ES-I3 (cell line): ENCODE results near the gene CPXM1.
"Not testable (repeated sequence)": the region's sequence is repeated elsewhere in the genome, so short reads cannot be mapped to it uniquely, and the experiment has no call there.

ENCODE experiments used
- H3K36me3 ChIP-seq: 2 replicates; pipeline ENCODE4 v1.6.1; 2013; ENCODE audit warnings: mild to moderate bottlenecking, low read length, control low read depth, moderate library complexity; ENCODE audit not compliant: insufficient read depth
- H3K4me1 ChIP-seq: 2 replicates; pipeline ENCODE4 v1.6.1; 2013; ENCODE audit warnings: mild to moderate bottlenecking, control low read depth, low read length; ENCODE audit not compliant: insufficient read depth
- H3K9ac ChIP-seq: 2 replicates; pipeline ENCODE4 v1.6.1; 2013; ENCODE audit warnings: low read depth, mild to moderate bottlenecking, low read length, moderate library complexity
- H3K9me3 ChIP-seq: 2 replicates; pipeline ENCODE4 v1.6.1; 2013; ENCODE audit warnings: mild to moderate bottlenecking, low read length, moderate library complexity; ENCODE audit not compliant: control insufficient read depth, insufficient read depth

The CPXM1 gene

DNA sequence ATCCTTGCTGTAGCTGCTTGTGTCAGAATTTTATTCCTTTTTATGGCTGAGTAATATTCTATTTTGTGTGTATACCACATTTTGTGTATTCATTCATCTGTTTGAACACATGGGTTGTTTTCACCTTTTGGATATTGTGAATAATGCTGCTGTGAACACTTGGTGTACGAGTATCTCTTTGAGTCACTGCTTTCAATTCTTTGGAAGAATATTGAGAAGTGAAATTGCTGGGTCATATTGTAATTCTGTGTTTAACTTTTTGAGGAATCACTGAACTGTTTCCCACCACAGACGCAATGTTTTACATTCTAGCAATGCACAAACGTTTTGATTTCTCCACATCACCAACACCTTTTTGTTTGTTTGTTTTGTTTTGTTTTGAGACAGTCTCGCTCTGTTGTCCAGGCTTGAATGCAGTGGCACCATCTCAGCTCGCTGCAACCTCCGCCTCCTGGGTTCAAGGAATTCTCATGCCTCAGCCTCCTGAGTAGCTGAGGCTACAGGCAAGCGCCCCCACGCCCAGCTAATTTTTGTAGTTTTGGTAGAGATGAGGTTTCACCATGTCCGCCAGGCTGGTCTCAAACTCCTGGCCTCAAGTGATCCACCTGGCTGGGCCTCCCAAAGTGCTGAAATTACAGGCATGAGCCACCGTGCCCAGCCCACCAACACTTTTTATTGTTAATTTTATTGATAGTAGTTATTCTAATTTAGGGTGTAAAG lies 21.7 kb downstream of the CPXM1 start:
- Histone ChIP-seq H3K4me1 (no peaks in the 10 kb centered on the region), H3K9ac (no peak overlapping the region), H3K36me3 (no peaks in the 10 kb centered on the region), H3K9me3 (no peaks in the 10 kb centered on the region)

DNA sequence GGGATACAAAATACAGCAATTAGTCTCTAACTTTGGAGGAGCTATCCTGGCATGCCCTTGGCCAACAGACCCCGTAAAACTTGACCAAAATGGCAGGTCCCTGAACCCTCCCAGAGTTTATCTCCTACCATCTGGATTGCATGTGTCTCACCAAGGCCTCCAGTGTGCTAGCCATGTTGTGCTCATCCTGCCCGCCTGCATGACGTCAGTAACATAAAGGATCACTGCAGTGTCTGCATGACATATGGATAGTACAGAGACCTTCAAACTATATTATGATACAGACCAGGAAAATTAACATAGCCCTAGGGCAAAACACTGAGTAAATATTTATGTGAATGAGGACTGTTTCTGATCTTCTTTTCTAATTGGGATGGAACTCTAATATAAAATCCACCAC lies 25.3 kb downstream of the CPXM1 start:
- Histone ChIP-seq H3K4me1 (no peaks in the 10 kb centered on the region), H3K36me3 (no peaks in the 10 kb centered on the region), H3K9ac (no peak overlapping the region), H3K9me3 (no peaks in the 10 kb centered on the region)

DNA sequence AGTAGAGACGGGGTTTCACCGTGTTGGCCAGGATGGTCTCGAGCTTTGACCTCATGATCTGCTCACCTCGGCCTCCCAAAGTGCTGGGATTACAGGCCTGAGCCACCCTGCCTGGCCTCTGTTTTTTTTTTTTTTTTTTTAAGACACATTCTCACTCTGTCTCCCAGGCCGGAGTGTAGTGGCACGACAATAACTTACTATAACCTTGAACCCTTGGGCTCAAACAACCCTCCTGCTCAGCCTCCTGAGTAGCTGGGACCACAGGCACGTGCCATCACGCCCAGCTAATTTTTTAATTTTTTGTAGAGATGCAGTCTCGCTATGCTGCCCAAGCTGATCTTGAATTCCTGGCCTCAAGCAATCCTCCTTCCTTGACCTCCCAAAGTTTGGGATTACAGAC lies 26.6 kb downstream of the CPXM1 start:
- no peaks in the 10 kb centered on the region for H3K36me3 ChIP-seq
- no peak overlapping the region for H3K9ac ChIP-seq
- H3K4me1 ChIP-seq: no peaks in the 10 kb centered on the region
- H3K9me3 ChIP-seq: no peaks in the 10 kb centered on the region

DNA sequence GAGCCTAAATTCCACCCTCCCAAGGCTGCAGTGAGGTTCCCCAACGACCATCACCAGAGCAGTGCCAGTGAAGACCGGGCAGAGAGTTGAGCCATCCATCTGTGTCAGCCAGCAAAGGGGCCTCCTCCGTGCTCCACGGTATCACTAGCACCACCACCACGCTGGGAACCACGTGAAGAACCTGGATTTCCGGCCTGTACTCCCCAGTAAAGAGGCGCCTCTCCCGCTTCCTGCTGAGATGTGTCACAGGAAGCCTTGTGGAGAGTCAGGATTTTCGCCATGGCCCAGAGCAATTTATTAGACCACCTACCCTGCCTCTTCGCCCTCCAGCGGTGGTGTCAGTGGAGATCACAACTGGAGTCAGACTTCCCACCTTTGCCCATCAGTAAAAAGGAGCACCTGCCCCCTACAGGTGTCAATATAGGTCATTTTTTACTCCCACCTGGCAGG lies 28.8 kb downstream of the CPXM1 start:
- H3K36me3 ChIP-seq: no peaks in the 10 kb centered on the region
- no peaks in the 10 kb centered on the region for H3K4me1 ChIP-seq
- no peaks in the 10 kb centered on the region for H3K9me3 ChIP-seq
- H3K9ac ChIP-seq: no peak overlapping the region

DNA sequence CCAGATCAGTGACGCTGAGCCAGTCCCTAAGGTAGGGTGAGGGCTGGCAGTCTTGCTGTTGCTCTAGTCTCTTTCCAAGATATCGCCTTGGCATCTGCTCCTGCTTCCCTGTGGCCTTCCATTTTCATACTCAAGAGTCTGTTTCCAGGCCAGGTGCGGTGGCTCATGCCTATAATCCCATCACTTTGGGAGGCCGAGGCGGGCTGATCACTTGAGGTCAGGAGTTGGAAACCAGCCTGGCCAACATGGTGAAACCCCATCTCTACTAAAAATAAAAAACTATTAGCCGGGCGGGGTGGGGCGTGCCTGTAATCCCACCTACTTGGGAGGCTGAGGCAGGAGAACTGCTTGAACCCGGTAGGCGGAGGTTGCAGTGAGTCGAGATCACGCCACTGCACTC lies 30.3 kb downstream of the CPXM1 start:
- not testable (repeated sequence) for H3K9me3 ChIP-seq, H3K4me1 ChIP-seq, H3K36me3 ChIP-seq, H3K9ac ChIP-seq

DNA sequence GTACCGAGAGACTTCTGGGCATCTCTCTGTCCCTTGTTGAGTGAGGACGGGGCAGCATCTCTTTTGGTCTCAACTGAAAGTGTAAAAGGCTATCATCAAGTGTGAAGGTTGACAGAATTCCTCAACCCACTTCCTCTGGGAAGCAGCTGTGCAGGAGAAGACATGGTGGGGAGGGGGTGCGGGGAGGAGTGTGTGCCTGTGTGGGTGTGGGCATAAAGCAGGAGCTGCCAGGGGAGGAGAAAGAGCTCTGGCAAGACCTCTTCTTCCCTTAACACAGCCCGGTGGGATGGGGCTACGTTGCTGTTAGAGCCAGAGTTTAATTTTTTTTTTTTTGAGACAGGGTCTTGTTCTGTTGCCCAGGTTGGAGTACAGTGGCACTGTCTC lies 31.8 kb downstream of the CPXM1 start:
- H3K9ac ChIP-seq: no peak overlapping the region
- H3K9me3 ChIP-seq: no peaks in the 10 kb centered on the region
- no peaks in the 10 kb centered on the region for H3K4me1 ChIP-seq
- H3K36me3 ChIP-seq: no peaks in the 10 kb centered on the region

DNA sequence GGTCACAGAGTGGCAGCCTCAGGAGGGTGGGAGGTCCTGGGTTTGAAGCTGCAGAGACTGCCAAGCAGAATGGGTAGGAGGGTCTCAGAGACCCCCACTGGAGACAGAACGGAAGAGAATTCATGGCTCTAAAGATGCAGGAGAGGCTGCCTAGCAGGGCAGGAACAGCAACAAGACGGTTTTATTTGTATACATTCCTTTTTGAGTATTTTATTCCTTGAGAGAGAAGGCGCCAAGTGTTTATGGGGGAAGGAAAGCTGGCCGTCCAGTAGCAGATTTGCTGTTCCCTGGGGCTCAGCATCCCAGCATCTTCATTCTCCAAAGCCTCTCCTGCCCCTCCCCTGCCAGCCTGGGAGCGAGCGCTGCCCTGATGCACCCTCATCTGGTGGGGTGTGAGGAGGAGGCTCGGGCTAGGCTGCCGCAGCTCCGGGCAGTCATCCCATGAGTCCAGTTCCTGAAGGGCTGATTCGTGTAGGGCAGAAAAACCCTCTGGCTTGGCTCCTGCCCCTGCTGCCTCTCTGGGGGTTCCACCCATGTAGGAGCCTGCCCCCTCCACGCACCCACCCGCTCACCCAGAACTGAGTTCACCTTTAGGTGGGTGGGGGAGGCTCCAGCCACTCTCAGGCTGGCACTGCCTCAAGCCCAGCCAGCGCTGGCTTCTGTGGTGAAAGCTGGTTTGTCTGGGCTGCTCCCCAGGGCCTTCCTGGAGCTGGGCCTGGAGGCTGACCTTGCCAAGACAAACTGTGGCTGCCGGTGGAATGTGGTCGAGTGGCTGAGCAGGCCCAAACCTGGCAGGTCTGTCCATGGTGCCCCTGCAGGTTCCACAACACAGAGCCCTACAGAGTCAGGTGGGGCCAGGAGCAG lies 32.4 kb downstream of the CPXM1 start:
- no peaks in the 10 kb centered on the region for H3K36me3 ChIP-seq
- no peak overlapping the region for H3K9ac ChIP-seq
- H3K9me3 ChIP-seq: no peaks in the 10 kb centered on the region
- no peaks in the 10 kb centered on the region for H3K4me1 ChIP-seq

DNA sequence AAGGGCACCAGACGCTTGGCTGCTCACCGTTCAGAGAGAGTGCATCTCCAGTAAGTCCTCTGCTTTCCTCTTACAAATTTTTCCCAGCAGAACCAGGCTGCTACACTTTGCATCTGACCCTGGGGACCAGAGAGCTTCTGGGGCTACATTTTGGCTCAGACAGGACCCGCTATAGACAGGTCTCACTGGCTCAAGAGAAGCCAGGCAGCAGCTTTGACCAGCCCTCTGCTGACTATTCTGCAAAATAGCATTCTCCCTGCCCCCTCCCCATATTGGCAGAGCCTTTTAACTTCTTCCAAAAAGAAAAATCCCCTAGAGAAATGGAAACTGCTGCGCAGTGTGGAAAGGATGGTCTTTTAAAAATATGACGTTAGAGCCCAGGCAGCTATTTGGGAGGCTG lies 37.2 kb downstream of the CPXM1 start:
- Histone ChIP-seq H3K4me1 (peaks cover 7% of the 10 kb centered on the region), H3K9me3 (no peaks in the 10 kb centered on the region), H3K36me3 (no peaks in the 10 kb centered on the region), H3K9ac (no peak overlapping the region)

DNA sequence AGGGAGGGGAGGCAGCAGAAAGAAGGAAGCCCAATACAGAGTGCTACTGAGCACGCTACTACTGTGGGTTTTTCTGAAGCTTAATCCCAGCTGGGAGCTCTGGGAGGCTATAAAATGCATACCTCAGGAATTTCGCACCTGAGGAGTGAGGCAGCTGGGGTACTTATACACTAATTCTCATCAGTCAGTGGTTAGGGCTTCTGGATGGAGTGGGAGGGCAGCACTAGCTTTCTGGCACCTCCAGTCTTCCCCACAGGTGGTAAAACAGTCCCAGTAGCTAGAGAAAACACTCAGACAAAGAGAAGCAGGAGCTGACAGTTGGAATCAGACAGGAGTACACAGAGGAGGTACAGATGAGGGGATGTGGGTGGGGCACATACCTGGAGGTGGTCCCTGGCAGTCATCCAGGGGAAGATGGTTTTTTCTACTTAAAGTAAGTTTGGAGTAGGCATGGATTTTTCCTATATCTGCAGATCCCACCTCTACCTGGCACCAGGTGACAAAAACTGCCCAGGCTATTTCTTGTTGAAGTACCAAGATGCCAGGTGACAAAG lies 37.8 kb downstream of the CPXM1 start:
- Histone ChIP-seq H3K9ac (no peak overlapping the region), H3K4me1 (peaks cover 7% of the 10 kb centered on the region), H3K9me3 (no peaks in the 10 kb centered on the region), H3K36me3 (no peaks in the 10 kb centered on the region)

DNA sequence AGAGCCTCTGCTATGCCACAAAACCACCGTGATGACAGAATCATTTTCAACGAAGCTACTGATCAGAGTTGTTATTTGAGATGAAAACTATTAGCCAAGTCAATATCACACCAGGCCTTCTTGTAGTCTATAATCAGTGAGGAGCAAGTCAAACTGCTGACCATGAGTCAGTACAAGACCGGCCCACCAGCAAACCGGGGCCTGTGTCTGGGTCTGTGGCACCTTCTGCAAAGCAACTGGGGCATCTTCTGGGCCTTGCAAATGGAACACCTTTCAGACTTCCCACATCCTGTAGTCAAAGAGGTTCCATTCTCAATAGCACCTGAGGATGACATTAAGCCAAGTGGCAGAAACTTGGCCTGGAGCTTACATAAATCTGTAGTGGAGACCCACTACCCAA lies 38.5 kb downstream of the CPXM1 start:
- Histone ChIP-seq H3K9me3 (no peaks in the 10 kb centered on the region), H3K4me1 (peaks cover 7% of the 10 kb centered on the region), H3K9ac (no peak overlapping the region), H3K36me3 (no peaks in the 10 kb centered on the region)

DNA sequence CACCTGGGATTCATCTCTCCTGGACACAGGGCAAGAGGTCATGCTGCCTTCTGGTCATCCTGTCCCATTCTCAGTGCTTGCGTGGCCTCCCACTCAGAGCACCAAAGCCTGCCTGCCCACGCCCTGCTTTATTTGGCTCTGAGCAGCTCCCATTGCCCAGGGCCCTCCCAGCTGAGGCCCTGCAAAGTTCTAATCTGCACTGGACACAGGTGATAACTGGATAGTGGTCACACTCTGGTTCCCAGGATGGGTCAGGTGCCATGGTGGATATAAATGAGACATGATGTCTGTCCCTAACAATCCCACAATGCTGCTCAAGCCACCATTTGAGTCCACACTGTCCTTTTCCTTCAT lies 39.5 kb downstream of the CPXM1 start:
- Histone ChIP-seq H3K36me3 (no peaks in the 10 kb centered on the region), H3K9me3 (no peaks in the 10 kb centered on the region), H3K9ac (no peak overlapping the region), H3K4me1 (peaks cover 7% of the 10 kb centered on the region)

DNA sequence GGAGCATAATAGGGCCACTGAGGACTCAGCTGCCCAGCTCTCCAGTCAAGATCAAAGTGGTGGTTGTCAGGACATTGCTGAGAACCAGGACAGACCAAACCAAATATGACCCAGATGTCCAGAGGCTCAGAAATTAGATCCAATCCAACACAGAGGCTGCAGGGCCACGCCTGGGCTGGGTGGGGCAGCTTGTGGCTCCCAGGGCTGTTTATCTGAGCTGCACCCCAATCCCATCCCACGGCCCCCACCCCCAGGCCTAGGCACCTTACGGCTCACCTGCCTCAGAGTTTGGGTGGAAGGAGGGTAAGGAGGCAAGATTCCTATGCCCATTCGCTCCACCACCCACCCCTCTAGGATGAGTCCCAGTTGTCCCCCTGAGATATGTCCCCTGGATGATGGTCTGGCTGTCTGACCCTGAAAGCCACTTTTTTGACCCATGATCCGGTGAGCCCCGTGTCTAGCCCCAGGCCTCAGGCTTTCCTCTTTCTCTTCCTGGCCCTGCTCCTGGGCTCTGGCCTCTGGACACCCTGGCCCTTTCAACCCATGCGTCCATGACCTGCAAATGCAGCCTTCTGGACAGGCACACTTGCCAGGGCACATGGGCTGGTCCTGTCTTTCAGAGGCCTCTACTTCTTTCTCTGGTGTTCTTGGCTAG lies 40.0 kb downstream of the CPXM1 start:
- no peaks in the 10 kb centered on the region for H3K9me3 ChIP-seq
- H3K9ac ChIP-seq: no peak overlapping the region
- H3K36me3 ChIP-seq: no peaks in the 10 kb centered on the region
- peaks cover 7% of the 10 kb centered on the region for H3K4me1 ChIP-seq

DNA sequence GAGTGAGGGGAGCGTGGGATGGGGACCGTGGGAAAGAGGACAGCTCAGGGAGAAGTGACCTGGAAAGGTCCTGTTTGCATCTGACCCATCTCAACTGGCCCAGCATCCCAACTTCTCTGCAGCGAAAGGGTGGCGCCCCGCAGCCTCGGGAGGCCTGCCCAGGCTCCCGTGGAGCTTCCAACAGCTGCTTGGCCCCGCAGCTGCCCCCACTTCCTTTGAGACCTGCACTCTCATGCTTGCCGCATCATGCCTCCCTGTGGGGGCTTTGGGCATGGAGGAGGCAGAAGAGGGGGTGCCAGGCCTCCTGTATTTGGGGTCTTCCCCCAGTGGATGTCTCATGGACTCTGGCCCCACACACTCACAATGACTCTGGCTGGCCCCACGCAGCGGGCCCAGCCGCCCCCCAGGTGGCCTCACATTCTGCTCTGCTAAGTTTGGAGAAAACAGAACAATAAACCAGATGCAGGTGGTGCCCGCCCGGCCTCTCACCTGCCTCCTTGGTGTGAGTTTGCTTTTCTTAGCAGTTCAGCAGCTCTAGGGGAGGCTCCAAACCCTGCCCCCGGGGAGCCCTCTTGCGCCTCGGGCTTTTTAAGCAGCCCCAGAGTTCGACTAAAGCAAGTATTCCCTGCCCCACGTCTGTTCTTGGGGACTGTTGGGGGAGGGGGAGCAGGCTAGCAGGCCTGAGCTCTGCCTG lies 40.7 kb downstream of the CPXM1 start:
- Histone ChIP-seq H3K36me3 (no peaks in the 10 kb centered on the region), H3K4me1 (peaks cover 7% of the 10 kb centered on the region), H3K9ac (no peak overlapping the region), H3K9me3 (no peaks in the 10 kb centered on the region)

DNA sequence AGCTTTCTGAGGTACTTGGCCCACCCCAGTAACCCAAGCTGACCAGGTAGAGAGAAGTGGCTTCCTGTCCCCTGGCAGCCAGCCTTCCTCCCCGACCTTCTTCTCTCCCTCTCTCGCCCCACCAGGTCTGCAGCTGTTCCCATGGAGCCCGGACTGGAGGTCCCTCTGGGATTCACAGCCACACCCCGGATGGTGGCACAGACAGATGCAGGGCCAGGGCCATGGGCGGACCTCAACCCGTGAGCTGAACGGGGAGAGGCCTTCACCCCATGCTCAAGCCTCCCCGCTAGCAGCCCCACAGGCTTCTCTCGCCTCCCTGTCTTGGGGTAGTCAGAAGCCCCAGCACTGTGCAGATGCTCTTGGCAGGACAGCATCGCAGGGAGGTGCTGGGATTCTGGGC lies 41.3 kb downstream of the CPXM1 start:
- peaks cover 7% of the 10 kb centered on the region for H3K4me1 ChIP-seq
- no peaks in the 10 kb centered on the region for H3K9me3 ChIP-seq
- H3K36me3 ChIP-seq: no peaks in the 10 kb centered on the region
- H3K9ac ChIP-seq: no peak overlapping the region
